ENCODE data around the gene ADGRL3.

DNA sequence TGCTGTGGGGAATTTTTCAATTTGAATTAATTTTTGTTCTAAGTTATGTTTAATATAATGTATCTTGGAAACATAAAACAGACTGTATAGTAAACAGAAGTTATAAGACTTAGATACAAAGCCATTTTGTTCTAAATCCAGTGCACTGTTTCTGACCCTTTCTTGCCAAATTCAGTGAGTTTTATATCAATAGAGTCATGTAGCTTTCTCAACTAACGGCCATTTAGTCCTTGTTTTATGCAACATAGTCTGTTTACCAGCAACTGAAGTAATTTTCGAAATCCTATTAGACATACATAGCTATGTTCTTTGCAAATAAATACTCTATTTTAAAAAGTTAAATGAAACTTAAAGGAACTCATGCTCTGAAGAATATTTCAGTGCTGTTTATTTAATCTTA lies 242.8 kb downstream of the ADGRL3 start:
- TF ChIP-seq, protein P1, sequence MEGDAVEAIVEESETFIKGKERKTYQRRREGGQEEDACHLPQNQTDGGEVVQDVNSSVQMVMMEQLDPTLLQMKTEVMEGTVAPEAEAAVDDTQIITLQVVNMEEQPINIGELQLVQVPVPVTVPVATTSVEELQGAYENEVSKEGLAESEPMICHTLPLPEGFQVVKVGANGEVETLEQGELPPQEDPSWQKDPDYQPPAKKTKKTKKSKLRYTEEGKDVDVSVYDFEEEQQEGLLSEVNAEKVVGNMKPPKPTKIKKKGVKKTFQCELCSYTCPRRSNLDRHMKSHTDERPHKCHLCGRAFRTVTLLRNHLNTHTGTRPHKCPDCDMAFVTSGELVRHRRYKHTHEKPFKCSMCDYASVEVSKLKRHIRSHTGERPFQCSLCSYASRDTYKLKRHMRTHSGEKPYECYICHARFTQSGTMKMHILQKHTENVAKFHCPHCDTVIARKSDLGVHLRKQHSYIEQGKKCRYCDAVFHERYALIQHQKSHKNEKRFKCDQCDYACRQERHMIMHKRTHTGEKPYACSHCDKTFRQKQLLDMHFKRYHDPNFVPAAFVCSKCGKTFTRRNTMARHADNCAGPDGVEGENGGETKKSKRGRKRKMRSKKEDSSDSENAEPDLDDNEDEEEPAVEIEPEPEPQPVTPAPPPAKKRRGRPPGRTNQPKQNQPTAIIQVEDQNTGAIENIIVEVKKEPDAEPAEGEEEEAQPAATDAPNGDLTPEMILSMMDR (IDR thresholded peaks at IDR 0.05; ENCODE audit: low read depth, low read length) = no peak
- TF ChIP-seq EZH2phosphoT487 (IDR thresholded peaks at IDR 0.05; ENCODE audit: low read depth) = no peak

All from OCI-LY3 (cell line).